ENCODE data around the gene FAM117A. TPM values are rescaled to one million over a fixed set of nuclear protein-coding genes. Genes with fewer than 3 reads are reported as not detected.
"Not testable (repeated sequence)": the region's sequence is repeated elsewhere in the genome, so short reads cannot be mapped to it uniquely, and the experiment has no call there.

FAM117A gene
- total RNA-seq, 1 experiment from 2014 or later: 16.4 TPM

GRCh38 chr17:49745175-49746139 lies 18.5 kb downstream of the FAM117A start:
- DNase-seq (ENCODE audit: low spot score): no peak
- in situ Hi-C loops (cut with HindIII; ENCODE audit: low sequenced_read_pairs): no loop called here

GRCh38 chr17:49742166-49742638 lies 21.7 kb downstream of the FAM117A start:
- DNase-seq (ENCODE audit: low spot score): no peak
- in situ Hi-C loops (cut with HindIII; ENCODE audit: low sequenced_read_pairs): no loop called here

GRCh38 chr17:49741692-49742076 lies 22.2 kb downstream of the FAM117A start:
- in situ Hi-C loops (cut with HindIII; ENCODE audit: low sequenced_read_pairs): no loop called here
- no peak for DNase-seq (ENCODE audit: low spot score)

- in situ Hi-C loops (cut with HindIII; ENCODE audit: low sequenced_read_pairs): no loop called here
- peak; percentile 67 for DNase-seq (ENCODE audit: low spot score)
Measured at GRCh38 chr17:49741009-49741691, 22.8 kb downstream of the FAM117A start.

- peak; percentile 63 for DNase-seq (ENCODE audit: low spot score)
- in situ Hi-C loops (cut with HindIII; ENCODE audit: low sequenced_read_pairs): no loop called here
Measured at GRCh38 chr17:49739641-49740271, 24.2 kb downstream of the FAM117A start.

- in situ Hi-C loops (cut with HindIII; ENCODE audit: low sequenced_read_pairs): no loop called here
Measured at GRCh38 chr17:49738456-49739163, 25.3 kb downstream of the FAM117A start.

GRCh38 chr17:49734515-49735490 lies 29.1 kb downstream of the FAM117A start:
- no peak for DNase-seq (ENCODE audit: low spot score)
- in situ Hi-C loops (cut with HindIII; ENCODE audit: low sequenced_read_pairs): no loop called here

More at GRCh38 chr17:49738456-49739163, 25.3 kb downstream of the FAM117A start:
- DNase-seq (ENCODE audit: low spot score): peak; percentile 93

- in situ Hi-C loops (cut with HindIII; ENCODE audit: low sequenced_read_pairs): no loop called here
- DNase-seq (ENCODE audit: low spot score): no peak
Measured at GRCh38 chr17:49731435-49731831, 32.5 kb downstream of the FAM117A start.

GRCh38 chr17:49730785-49731434 lies 33.0 kb downstream of the FAM117A start:
- in situ Hi-C loops (cut with HindIII; ENCODE audit: low sequenced_read_pairs): no loop called here
- no peak for DNase-seq (ENCODE audit: low spot score)

GRCh38 chr17:49730078-49730784 lies 33.7 kb downstream of the FAM117A start:
- in situ Hi-C loops (cut with HindIII; ENCODE audit: low sequenced_read_pairs): no loop called here

GRCh38 chr17:49729069-49729468 lies 34.9 kb downstream of the FAM117A start:
- in situ Hi-C loops (cut with HindIII; ENCODE audit: low sequenced_read_pairs): no loop called here
- no peak for DNase-seq (ENCODE audit: low spot score)

More at GRCh38 chr17:49730078-49730784, 33.7 kb downstream of the FAM117A start:
- DNase-seq (ENCODE audit: low spot score): peak; percentile 94

GRCh38 chr17:49728425-49728824 lies 35.5 kb downstream of the FAM117A start:
- no peak for DNase-seq (ENCODE audit: low spot score)
- in situ Hi-C loops (cut with HindIII; ENCODE audit: low sequenced_read_pairs): no loop called here

GRCh38 chr17:49727380-49727779 lies 36.6 kb downstream of the FAM117A start:
- in situ Hi-C loops (cut with HindIII; ENCODE audit: low sequenced_read_pairs): no loop called here
- DNase-seq (ENCODE audit: low spot score): no peak

GRCh38 chr17:49725452-49726130 lies 38.3 kb downstream of the FAM117A start:
- no peak for DNase-seq (ENCODE audit: low spot score)
- in situ Hi-C loops (cut with HindIII; ENCODE audit: low sequenced_read_pairs): no loop called here

GRCh38 chr17:49724552-49724951 lies 39.4 kb downstream of the FAM117A start:
- DNase-seq (ENCODE audit: low spot score); in situ Hi-C loops (cut with HindIII; ENCODE audit: low sequenced_read_pairs): not testable (repeated sequence)

- in situ Hi-C loops (cut with HindIII; ENCODE audit: low sequenced_read_pairs): no loop called here
- DNase-seq (ENCODE audit: low spot score): no peak
Measured at GRCh38 chr17:49723423-49723822, 40.5 kb downstream of the FAM117A start.

Data from G401 (cell line).